Neural cell (in vitro differentiated cells): Measurements from ENCODE around the gene SEC24D. TPM values are rescaled to one million over a fixed set of nuclear protein-coding genes. Genes with fewer than 3 reads are reported as not detected.

ENCODE experiments used
- H2AFZ ChIP-seq: fragments of 200-600, 300-800 bp; sonication (generic), shearing (Covaris generic); 2 replicates; pipeline ENCODE4 v1.6.0; 2014; ENCODE audit warnings: low read depth, mild to moderate bottlenecking, antibody characterized with exemption, low read length, moderate library complexity
- H3F3A ChIP-seq: fragments of 200-600 bp; shearing (Covaris generic); 2 replicates; pipeline ENCODE4 v1.6.1; 2016; ENCODE audit warnings: mild to moderate bottlenecking, moderate library complexity, mixed read lengths, antibody characterized with exemption, low read length; ENCODE audit not compliant: insufficient read depth, poor library complexity, severe bottlenecking
- H3K27ac ChIP-seq: fragments of 200-600, 300-800 bp; sonication (generic), shearing (Covaris generic); 2 replicates; pipeline ENCODE4 v1.5.1; 2014; ENCODE audit warnings: mild to moderate bottlenecking, low read length, moderate library complexity
- H3K27me3 ChIP-seq: fragments of 300-800, 200-600 bp; sonication (generic), shearing (Covaris generic); 2 replicates; pipeline ENCODE4 v1.6.0; 2014; ENCODE audit warnings: mild to moderate bottlenecking, low read depth, low read length, moderate library complexity; ENCODE audit not compliant: insufficient read depth
- H3K36me3 ChIP-seq: fragments of 300-800, 200-600 bp; sonication (generic), shearing (Covaris generic); 2 replicates; pipeline ENCODE4 v1.5.1; 2014; ENCODE audit warnings: mild to moderate bottlenecking, antibody characterized with exemption, low read length, moderate library complexity; ENCODE audit not compliant: insufficient read depth
- H3K4me2 ChIP-seq: fragments of 300-800, 200-600 bp; sonication (generic), shearing (Covaris generic); 2 replicates; pipeline ENCODE4 v1.6.0; 2014; ENCODE audit warnings: mild to moderate bottlenecking, low read length
- H3K4me3 ChIP-seq: fragments of 300-800, 200-600 bp; sonication (generic), shearing (Covaris generic); 2 replicates; pipeline ENCODE4 v1.5.1; 2014; ENCODE audit warnings: mild to moderate bottlenecking, low read length, moderate library complexity
- H3K79me2 ChIP-seq: fragments of 200-600 bp; shearing (Covaris generic); replicated peaks from 2 replicates; pipeline ENCODE4 v1.6.0; 2014; ENCODE audit warnings: mild to moderate bottlenecking, low read length, moderate library complexity; ENCODE audit not compliant: insufficient read depth
- H3K9ac ChIP-seq: fragments of 300-800, 200-600 bp; sonication (generic), shearing (Covaris generic); 2 replicates; pipeline ENCODE4 v1.6.1; 2016; ENCODE audit warnings: mild to moderate bottlenecking, low read length, mixed read lengths
- H3K9me2 ChIP-seq: fragments of 200-600 bp; shearing (Covaris generic); 2 replicates; pipeline ENCODE4 v1.6.1; 2016; ENCODE audit warnings: mild to moderate bottlenecking, low read length, mixed read lengths; ENCODE audit not compliant: insufficient read depth
- H3K9me3 ChIP-seq: fragments of 200-600, 300-800 bp; sonication (generic), shearing (Covaris generic); 2 replicates; pipeline ENCODE4 v1.6.1; 2016; ENCODE audit warnings: mild to moderate bottlenecking, mixed run types, low read length, moderate library complexity, mixed read lengths
- H4K20me1 ChIP-seq: fragments of 200-600 bp; shearing (Covaris generic); 2 replicates; pipeline ENCODE4 v1.6.1; 2016; ENCODE audit warnings: mild to moderate bottlenecking, mixed run types; ENCODE audit not compliant: insufficient read depth
- CTCF ChIP-seq: fragments of 450-650 bp; IDR thresholded peaks from 2 replicates; pipeline ENCODE4 v1.5.1; 2014; ENCODE audit warnings: antibody characterized with exemption, mild to moderate bottlenecking, moderate library complexity; ENCODE audit not compliant: poor library complexity, severe bottlenecking
- EP300 ChIP-seq: fragments of 450-650 bp; conservative IDR thresholded peaks from 2 replicates; pipeline ENCODE4 v1.6.1; 2014; ENCODE audit warnings: antibody characterized with exemption, mild to moderate bottlenecking, moderate library complexity; ENCODE audit not compliant: poor library complexity, severe bottlenecking
- EZH2 ChIP-seq: fragments of 200-600, 300-800 bp; shearing (Covaris generic), sonication (generic); IDR thresholded peaks from 2 replicates; pipeline ENCODE4 v1.6.1; 2014; ENCODE audit warnings: antibody characterized with exemption, low read length, borderline replicate concordance, mild to moderate bottlenecking; ENCODE audit not compliant: insufficient read depth, poor library complexity, severe bottlenecking
- MXI1 ChIP-seq: fragments of 450-650 bp; conservative IDR thresholded peaks from 2 replicates; pipeline ENCODE4 v1.6.1; 2014; ENCODE audit warnings: antibody characterized with exemption, mild to moderate bottlenecking; ENCODE audit not compliant: poor library complexity, severe bottlenecking
- POLR2AphosphoS5 ChIP-seq: IDR thresholded peaks from 2 replicates; pipeline ENCODE4 v1.6.1; 2012
- RAD21 ChIP-seq: fragments of 450-650 bp; conservative IDR thresholded peaks from 2 replicates; pipeline ENCODE4 v1.6.1; 2014; ENCODE audit warnings: antibody characterized with exemption, mild to moderate bottlenecking, moderate library complexity
- REST ChIP-seq: IDR thresholded peaks from 2 replicates; pipeline ENCODE4 v1.6.1; 2012; ENCODE audit warnings: borderline replicate concordance
- SMC3 ChIP-seq: fragments of 450-650 bp; conservative IDR thresholded peaks from 2 replicates; pipeline ENCODE4 v1.6.1; 2014; ENCODE audit warnings: antibody characterized with exemption, mild to moderate bottlenecking, moderate library complexity; ENCODE audit not compliant: poor library complexity
- TAF1 ChIP-seq: IDR thresholded peaks from 2 replicates; pipeline ENCODE4 v1.6.1; 2012; ENCODE audit warnings: low read depth
- polyA plus RNA-seq: library from polyadenylated mRNA; depleted of rRNA; stranded (reverse); fragments of >200 nt; gene quantifications from 2 replicates; pipeline ENCODE4 v1.2.3, GENCODE V29; 2014

Gene SEC24D
- polyA plus RNA-seq, 1 donor from 2014 or later: 7.8 TPM

- no peak overlapping the region for H3K4me2 ChIP-seq
- no peaks in the 10 kb centered on the region for H3K9me2 ChIP-seq
- H3K79me2 ChIP-seq: no peaks in the 10 kb centered on the region
- H3K4me3 ChIP-seq: no peak overlapping the region
- no peaks in the 10 kb centered on the region for H3K27me3 ChIP-seq
- H3K9me3 ChIP-seq: no peaks in the 10 kb centered on the region
- H3K27ac ChIP-seq: no peak overlapping the region
- H2AFZ ChIP-seq: no peak overlapping the region
- H3K36me3 ChIP-seq: no peaks in the 10 kb centered on the region
- H3K9ac ChIP-seq: no peak overlapping the region
- no peak for TF ChIP-seq REST
- TF ChIP-seq RAD21: no peak
- TF ChIP-seq SMC3: no peak
- no peak for TF ChIP-seq TAF1
- no peak for TF ChIP-seq POLR2AphosphoS5
- no peak for TF ChIP-seq MXI1
- TF ChIP-seq CTCF: no peak
- no peak for TF ChIP-seq EP300
- TF ChIP-seq EZH2: no peak
- H4K20me1 ChIP-seq: no peaks in the 10 kb centered on the region
- peaks cover 4% of the 10 kb centered on the region for H3F3A ChIP-seq
Measured at GRCh38 chr4:118824141-118824540, 11.8 kb downstream of the SEC24D start.

GRCh38 chr4:118823471-118823870 lies 12.5 kb downstream of the SEC24D start:
- Histone ChIP-seq H4K20me1 (no peaks in the 10 kb centered on the region), H3K9me2 (no peaks in the 10 kb centered on the region), H3K4me3 (no peak overlapping the region), H3K79me2 (no peaks in the 10 kb centered on the region), H3K4me2 (no peak overlapping the region), H3K36me3 (no peaks in the 10 kb centered on the region), H3F3A (peaks cover 4% of the 10 kb centered on the region), H3K9ac (no peak overlapping the region), H3K27me3 (no peaks in the 10 kb centered on the region), H2AFZ (no peak overlapping the region), H3K9me3 (no peaks in the 10 kb centered on the region), H3K27ac (no peak overlapping the region)
- no peak for TF ChIP-seq POLR2AphosphoS5
- no peak for TF ChIP-seq SMC3
- TF ChIP-seq EP300: no peak
- TF ChIP-seq REST: no peak
- no peak for TF ChIP-seq TAF1
- no peak for TF ChIP-seq RAD21
- TF ChIP-seq EZH2: no peak
- no peak for TF ChIP-seq MXI1
- no peak for TF ChIP-seq CTCF
